GM18499 (cell line): Measurements from ENCODE around the gene OSBPL2.

Source experiments
- ATAC-seq: cut with Tn5 transposase; IDR thresholded peaks from one replicate; pipeline ENCODE4 v1.9.1; 2021; ENCODE audit warnings: moderate number of reproducible peaks; ENCODE audit not compliant: insufficient read depth, unreplicated experiment

OSBPL2 gene

DNA sequence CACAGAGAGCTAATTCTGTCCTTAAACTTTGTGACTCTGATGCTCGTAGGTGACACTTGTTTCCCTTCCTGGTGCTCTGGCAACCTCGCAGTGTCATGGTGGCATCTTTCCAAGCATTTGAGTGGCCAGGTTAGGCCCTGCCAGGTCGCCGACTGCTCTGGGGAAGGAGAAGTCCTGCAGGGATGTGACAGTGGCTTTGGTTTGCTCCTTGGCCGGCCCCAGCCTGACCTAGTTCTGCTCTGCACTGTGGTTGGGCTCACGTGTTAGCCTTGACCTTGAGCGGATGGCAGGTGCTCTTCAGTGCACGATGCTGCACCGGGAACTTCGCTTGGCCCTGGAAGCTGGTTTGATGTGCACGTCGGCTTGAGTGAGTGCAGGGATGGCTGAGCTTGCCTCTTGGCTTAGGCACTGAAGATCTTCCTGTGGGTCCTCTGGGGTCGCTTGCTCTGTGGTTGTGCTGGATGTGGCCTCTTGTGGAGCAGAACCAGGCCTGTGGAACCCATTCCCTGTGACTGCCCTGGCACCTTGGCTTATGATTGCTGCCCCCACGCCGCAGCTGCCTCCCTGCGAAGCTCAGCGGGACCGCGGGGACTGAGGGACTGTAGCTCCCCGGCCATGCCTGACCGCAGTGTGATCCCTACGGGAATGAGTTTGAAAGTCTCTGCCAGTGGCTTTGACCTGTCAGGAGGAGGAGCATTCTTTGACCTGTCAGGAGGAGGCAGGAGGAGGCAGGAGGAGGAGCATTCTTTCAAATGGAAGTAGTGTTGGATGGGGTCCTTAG is 8.7 kb downstream of the OSBPL2 start:
- no peak for ATAC-seq

- ATAC-seq, result no peak
Observed at GRCh38 chr20:62248890-62249560, 10.7 kb downstream of the OSBPL2 start.

DNA sequence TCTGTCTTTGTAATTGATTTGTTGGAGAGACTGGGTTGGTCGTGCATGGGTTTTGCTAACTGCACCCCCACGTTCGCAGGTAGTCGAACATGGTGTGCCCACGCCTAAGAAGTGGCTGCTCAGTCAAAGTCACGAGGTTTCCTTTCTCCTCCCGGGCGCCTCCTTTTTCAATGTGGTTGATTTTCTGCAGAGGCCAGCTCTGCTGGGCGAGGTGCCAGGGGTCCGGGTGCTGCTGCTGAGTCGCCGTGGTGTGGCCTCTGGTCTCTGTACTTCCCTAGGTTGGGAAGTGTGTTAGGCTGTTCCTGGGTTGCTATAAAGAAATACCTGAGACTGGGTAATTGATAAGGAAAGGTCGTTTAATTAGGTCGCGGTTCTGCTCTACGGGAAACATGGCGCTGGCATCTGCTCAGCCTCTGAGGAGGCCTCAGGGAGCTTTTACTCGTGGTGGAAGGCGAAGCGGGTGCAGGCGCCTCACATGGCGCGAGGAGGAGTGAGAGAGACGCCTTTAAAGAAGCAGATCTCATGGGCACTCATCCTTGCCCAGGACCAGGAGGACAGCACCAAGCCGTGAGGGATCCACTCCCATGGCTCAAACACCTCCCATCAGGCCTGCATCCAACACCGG is 14.1 kb downstream of the OSBPL2 start:
- ATAC-seq, result no peak

DNA sequence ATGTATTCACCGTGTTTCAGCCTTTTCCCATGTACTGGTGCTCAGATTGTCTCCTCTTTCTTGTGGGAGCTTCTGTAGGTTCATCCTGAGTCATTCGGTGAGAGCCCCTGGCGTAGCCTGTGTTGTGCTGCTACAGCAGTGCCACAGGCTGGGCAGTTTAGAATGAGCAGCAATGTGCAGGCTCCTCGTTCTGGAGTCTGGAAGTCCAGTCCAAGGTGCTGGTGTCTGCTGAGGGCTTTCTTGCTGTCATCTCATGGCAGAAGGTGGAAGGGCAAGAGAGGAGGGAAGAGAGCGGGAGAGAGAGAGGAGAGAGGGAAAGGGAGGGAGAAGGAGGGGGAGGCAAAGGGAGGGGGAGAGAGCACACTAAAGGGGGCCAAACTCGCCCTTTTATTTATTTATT is 15.1 kb downstream of the OSBPL2 start:
- ATAC-seq, result no peak

DNA sequence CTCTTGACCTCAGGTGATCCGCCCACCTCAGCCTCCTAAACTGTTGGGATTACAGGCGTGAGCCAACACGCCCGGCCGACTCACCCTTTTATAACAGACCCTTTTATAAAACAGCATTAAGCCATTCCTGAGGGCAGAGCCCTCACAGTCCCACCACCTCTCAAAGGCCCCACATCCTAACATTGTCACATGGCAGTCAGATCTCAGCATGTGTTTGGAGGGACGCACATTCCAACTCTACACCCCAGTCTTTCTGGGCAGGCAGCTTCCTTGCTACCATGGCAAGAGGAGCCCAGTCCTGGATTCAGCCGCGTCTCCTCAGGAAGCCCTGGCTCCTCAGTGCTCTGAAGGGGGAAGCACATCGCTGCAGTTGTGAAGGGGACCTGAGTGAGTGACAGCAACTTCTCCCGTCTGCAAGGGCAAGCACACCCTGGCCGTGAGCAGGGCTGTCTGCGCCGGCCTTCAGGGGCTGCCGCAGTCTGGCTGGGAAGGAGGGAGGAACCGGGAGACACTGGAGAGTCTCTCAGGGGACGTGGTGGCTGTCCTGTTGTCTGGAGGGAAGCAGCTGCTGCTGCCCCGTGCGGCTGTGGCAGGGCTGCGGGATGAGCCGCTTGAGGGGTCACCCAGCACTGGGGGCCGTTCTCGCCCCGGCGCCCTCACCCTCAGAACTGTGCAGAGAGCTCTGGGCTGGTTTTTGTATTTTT is 15.9 kb downstream of the OSBPL2 start:
- no peak for ATAC-seq

DNA sequence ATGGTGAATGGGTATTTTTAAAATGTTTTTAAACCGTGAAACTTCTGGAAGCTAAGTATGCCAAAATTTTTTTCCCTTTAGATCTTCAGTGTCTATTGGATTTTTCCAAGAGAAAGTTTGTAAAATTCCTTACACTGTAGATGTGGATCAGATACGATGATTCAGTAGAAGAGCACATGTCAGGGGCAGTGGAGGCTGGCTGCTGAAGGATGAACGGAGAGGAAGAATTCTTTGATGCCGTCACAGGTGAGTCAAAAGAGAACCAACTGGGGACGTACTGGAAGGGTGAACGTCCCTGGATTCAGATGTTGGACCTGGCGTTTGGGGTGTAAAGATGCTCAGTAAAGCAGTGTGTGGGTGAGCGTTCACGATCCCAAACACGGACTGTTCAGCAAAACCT is 17.7 kb downstream of the OSBPL2 start:
- no peak for ATAC-seq

GRCh38 chr20:62258499-62259293 is 20.4 kb downstream of the OSBPL2 start:
- no peak for ATAC-seq

- ATAC-seq, result no peak
Observed at GRCh38 chr20:62259294-62259565, 20.9 kb downstream of the OSBPL2 start.

- no peak for ATAC-seq
Observed at GRCh38 chr20:62262064-62262463, 23.7 kb downstream of the OSBPL2 start.

DNA sequence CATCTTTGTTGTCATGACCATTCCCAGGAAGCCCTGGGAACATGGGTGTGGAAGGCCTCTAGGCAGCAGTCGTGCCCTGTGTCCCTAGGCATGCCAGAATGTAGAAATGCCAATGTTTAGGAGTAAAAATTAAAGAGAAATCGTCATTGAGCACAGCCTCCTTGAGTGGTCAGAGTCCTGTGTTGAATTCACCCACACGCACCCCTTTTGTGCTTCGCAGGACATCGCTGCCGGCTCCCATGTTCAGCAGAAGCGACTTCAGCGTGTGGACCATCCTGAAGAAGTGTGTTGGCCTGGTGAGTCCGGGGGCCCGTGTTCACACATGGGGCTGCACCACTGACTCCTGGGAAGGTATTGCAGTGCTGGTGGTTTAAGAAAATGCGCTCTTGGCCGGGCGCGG is 25.1 kb downstream of the OSBPL2 start:
- ATAC-seq, result no peak

- no peak for ATAC-seq
Observed at GRCh38 chr20:62265365-62265764, 27.0 kb downstream of the OSBPL2 start.

DNA sequence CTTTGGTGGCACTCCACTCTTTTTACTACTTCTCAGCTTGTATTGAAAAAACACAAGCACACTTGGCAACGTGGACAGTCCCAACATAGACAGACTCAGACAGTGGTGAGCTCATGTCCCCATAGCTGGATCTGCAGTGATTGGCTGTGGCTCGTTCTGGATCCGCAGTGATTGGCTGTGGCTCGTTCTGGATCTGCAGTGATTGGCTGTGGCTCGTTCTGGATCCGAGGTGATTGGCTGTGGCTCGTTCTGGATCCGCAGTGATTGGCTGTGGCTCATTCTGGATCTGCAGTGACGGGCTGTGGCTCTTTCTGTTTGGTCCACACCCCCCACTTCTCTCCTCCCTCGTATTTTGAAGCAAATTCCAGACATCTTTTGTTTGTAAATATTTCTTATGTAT is 28.0 kb downstream of the OSBPL2 start:
- no peak for ATAC-seq

GRCh38 chr20:62266851-62267250 is 28.5 kb downstream of the OSBPL2 start:
- no peak for ATAC-seq

- no peak for ATAC-seq
Observed at GRCh38 chr20:62267543-62267942, 29.2 kb downstream of the OSBPL2 start.

- ATAC-seq, result no peak
Observed at GRCh38 chr20:62268228-62268900, 30.0 kb downstream of the OSBPL2 start.

DNA sequence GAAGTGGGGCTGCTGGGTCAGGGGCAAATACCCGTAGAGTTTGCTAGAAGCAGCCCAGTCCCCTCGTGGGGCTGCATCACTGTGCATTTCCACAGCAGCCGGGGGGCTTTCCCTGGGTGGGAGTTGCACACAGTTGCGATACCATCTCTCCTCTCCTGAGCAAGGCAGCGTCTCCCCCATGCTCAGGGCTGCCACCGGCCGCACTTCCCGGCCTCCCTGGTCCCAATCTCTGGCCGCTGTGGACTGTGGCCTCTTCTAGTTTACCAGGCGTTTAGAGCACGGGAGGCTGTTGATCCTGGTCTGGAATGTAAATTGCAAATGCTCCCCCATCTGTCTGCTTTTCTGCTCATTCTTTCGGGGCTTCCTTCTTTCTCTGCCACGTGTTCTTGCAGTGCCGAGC is 31.1 kb downstream of the OSBPL2 start:
- ATAC-seq, result no peak

- no peak for ATAC-seq
Observed at GRCh38 chr20:62269871-62270270, 31.6 kb downstream of the OSBPL2 start.

DNA sequence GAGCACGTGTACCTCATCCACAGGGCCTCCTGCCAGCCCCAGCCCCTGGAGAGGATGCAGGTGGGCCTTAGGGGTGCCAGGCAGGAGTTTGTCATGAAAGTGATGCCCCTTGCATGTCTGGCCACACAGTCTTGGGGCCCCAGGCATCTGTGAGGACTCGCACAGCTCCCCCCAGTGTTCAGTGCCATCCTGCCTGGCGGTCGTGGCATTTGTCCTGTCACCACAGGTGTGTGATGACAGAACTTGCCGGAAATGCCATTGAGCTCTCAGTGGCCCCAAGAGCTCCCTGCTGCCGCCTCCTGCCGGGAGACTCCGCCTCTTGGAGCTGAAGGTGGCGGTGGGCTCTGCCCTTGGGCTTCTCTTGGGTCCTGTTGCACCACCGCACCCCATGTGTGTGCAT is 33.9 kb downstream of the OSBPL2 start:
- ATAC-seq, result no peak

DNA sequence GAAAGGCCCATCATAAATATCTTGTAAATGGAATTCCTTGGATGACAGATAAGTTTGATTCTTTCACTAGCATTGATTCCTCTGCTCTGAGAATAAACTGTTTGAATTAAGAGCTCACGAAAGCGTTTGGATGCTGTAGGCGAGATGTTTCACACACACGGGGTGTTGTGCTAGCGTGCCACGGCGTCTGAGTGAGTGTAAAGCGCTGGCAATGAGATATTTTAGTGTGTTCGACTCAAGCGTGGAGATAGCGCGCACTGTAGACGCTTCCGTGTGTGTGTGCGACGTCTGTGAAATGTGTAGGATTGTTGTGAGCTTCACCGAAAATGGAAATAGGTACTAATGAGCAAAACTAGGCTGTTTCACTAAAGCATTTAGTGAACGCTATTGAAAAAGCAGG is 35.1 kb downstream of the OSBPL2 start:
- ATAC-seq, result no peak
